Measurements from ENCODE around the gene EEF1E1. TPM values are rescaled to one million over a fixed set of nuclear protein-coding genes. Genes with fewer than 3 reads are reported as not detected.

EEF1E1 gene
- total and polyA plus RNA-seq, 9 of the 15 experiments (the other 6 are each of a cell fraction or from before 2014, with no cell fraction given) = 135 to 1,355 (median 327) TPM

DNA sequence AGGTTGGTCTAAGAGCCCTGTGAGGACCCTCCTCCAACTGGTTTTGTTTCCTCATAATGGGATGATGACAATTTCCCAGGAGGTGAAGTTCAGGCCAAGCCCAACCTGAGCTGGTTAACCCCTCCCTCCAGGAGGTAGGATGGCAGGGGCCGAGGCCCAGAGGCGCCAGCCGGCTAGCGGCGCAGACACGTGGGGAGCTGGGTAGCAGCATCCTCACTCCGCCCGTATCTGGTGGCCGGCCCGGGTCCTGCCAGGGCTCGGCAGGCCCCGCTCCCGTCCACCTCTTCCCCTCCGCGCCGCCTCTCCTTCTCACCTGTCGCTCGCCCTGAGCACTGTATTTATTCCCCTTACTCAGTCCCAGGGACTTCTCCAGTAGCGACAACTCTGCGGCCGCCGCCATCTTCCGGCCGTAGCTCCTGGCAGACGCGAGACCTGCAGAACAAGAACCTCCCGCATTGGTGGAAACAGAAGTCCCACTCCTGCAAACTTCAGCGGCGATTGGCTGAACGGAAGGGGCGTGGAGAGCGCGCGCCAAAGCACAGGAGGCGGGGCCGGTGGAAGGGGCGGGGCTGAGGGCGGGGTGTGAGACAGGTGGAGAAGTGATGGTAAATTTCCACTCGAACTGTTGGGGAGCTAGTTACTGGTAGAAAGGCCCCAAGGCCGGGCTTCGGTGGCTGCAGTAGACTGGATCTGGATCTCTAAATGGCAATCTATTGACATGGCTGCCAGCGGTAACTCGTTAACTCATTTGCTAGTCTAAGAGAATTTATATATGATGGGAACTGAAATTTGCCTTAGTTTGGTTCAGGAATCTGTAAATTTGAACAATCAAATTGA, at the start of gene EEF1E1 (continued):
- TF ChIP-seq ZBTB1 (CRISPR knock-in tag; IDR thresholded peaks at IDR 0.05; ENCODE audit: borderline replicate concordance, low read depth) = no peak
- no peak for TF ChIP-seq SAFB (IDR thresholded peaks at IDR 0.05; ENCODE audit: borderline replicate concordance, low read depth, low read length)
- TF ChIP-seq, protein P1, sequence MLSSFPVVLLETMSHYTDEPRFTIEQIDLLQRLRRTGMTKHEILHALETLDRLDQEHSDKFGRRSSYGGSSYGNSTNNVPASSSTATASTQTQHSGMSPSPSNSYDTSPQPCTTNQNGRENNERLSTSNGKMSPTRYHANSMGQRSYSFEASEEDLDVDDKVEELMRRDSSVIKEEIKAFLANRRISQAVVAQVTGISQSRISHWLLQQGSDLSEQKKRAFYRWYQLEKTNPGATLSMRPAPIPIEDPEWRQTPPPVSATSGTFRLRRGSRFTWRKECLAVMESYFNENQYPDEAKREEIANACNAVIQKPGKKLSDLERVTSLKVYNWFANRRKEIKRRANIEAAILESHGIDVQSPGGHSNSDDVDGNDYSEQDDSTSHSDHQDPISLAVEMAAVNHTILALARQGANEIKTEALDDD (IDR thresholded peaks at IDR 0.05) = peak; percentile 100
- peak; percentile 98 for TF ChIP-seq SAP30 (IDR thresholded peaks at IDR 0.05; ENCODE audit: borderline replicate concordance, insufficient read depth, low read depth, low read length, poor library complexity, severe bottlenecking)
- no peak for TF ChIP-seq ERF (CRISPR knock-in tag; IDR thresholded peaks at IDR 0.05)
- peak; percentile 99 for TF ChIP-seq SIN3B (IDR thresholded peaks at IDR 0.05; ENCODE audit: low read depth)
- no peak for TF ChIP-seq ZNF134 (CRISPR knock-in tag; conservative IDR thresholded peaks at IDR 0.05)
- no peak for TF ChIP-seq POLR3G (IDR thresholded peaks at IDR 0.05; ENCODE audit: extremely low read depth, insufficient read length, insufficient replicate concordance)
- TF ChIP-seq MEF2A (IDR thresholded peaks at IDR 0.05; ENCODE audit: control insufficient read depth, low read depth, low read length) = no peak
- no peak for TF ChIP-seq ZNF212 (CRISPR knock-in tag; IDR thresholded peaks at IDR 0.05)
- no peak for TF ChIP-seq MTF1 (CRISPR knock-in tag; IDR thresholded peaks at IDR 0.05; ENCODE audit: borderline replicate concordance)
- TF ChIP-seq, protein P2, sequence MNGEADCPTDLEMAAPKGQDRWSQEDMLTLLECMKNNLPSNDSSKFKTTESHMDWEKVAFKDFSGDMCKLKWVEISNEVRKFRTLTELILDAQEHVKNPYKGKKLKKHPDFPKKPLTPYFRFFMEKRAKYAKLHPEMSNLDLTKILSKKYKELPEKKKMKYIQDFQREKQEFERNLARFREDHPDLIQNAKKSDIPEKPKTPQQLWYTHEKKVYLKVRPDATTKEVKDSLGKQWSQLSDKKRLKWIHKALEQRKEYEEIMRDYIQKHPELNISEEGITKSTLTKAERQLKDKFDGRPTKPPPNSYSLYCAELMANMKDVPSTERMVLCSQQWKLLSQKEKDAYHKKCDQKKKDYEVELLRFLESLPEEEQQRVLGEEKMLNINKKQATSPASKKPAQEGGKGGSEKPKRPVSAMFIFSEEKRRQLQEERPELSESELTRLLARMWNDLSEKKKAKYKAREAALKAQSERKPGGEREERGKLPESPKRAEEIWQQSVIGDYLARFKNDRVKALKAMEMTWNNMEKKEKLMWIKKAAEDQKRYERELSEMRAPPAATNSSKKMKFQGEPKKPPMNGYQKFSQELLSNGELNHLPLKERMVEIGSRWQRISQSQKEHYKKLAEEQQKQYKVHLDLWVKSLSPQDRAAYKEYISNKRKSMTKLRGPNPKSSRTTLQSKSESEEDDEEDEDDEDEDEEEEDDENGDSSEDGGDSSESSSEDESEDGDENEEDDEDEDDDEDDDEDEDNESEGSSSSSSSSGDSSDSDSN (IDR thresholded peaks at IDR 0.05; ENCODE audit: borderline replicate concordance in 1 of 2, low read depth in 2 of 2, low read length in 2 of 2) = peak in 1 of 2 experiments; percentile 73; a peak in 2 of 4 replicates
- TF ChIP-seq IFI16 (CRISPR knock-in tag; IDR thresholded peaks at IDR 0.05) = no peak
- TF ChIP-seq ZNF699 (CRISPR knock-in tag; IDR thresholded peaks at IDR 0.05; ENCODE audit: insufficient replicate concordance) = no peak
- TF ChIP-seq, protein P3, sequence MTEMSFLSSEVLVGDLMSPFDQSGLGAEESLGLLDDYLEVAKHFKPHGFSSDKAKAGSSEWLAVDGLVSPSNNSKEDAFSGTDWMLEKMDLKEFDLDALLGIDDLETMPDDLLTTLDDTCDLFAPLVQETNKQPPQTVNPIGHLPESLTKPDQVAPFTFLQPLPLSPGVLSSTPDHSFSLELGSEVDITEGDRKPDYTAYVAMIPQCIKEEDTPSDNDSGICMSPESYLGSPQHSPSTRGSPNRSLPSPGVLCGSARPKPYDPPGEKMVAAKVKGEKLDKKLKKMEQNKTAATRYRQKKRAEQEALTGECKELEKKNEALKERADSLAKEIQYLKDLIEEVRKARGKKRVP (CRISPR knock-in tag; IDR thresholded peaks at IDR 0.05) = no peak
- no peak for TF ChIP-seq ESRRA (IDR thresholded peaks at IDR 0.05; ENCODE audit: borderline replicate concordance, low read depth)
- peak; percentile 84 for TF ChIP-seq TAF7 (tag; IDR thresholded peaks at IDR 0.05)
- no peak for TF ChIP-seq THRAP3 (IDR thresholded peaks at IDR 0.05; ENCODE audit: borderline replicate concordance)
- TF ChIP-seq, protein P4, sequence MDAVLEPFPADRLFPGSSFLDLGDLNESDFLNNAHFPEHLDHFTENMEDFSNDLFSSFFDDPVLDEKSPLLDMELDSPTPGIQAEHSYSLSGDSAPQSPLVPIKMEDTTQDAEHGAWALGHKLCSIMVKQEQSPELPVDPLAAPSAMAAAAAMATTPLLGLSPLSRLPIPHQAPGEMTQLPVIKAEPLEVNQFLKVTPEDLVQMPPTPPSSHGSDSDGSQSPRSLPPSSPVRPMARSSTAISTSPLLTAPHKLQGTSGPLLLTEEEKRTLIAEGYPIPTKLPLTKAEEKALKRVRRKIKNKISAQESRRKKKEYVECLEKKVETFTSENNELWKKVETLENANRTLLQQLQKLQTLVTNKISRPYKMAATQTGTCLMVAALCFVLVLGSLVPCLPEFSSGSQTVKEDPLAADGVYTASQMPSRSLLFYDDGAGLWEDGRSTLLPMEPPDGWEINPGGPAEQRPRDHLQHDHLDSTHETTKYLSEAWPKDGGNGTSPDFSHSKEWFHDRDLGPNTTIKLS (IDR thresholded peaks at IDR 0.05; ENCODE audit: borderline replicate concordance, low read depth) = peak; percentile 58; the same call in 1 of the 2 replicates
- no peak for TF ChIP-seq CBX3 (IDR thresholded peaks at IDR 0.05; ENCODE audit: borderline replicate concordance in 1 of 2, low read length in 2 of 2)
- TF ChIP-seq ETV1 (tag; conservative IDR thresholded peaks at IDR 0.05; ENCODE audit: low read depth) = no peak; the same call in 1 of the 2 replicates
- TF ChIP-seq ZNF282 (CRISPR knock-in tag; IDR thresholded peaks at IDR 0.05) = no peak
